SIG-M5 (cell line): Measurements from ENCODE around the gene CENPP.
"Not testable (repeated sequence)": the region's sequence is repeated elsewhere in the genome, so short reads cannot be mapped to it uniquely, and the experiment has no call there.

Source experiments
- DNase-seq: peaks from one replicate; lab custom pipeline; 2025; lab: John Stamatoyannopoulos, UW

The CENPP gene

GRCh38 chr9:92380603-92381002, 54.9 kb downstream of the CENPP start:
- no peak for DNase-seq

- no peak for DNase-seq
Measured at GRCh38 chr9:92381775-92382174, 56.0 kb downstream of the CENPP start.

GRCh38 chr9:92384375-92384774, 58.6 kb downstream of the CENPP start:
- DNase-seq: no peak

- no peak for DNase-seq
Measured at GRCh38 chr9:92385001-92385400, 59.2 kb downstream of the CENPP start.

GRCh38 chr9:92385477-92385876, 59.7 kb downstream of the CENPP start:
- no peak for DNase-seq

- DNase-seq: no peak
Measured at GRCh38 chr9:92385953-92386352, 60.2 kb downstream of the CENPP start.

- no peak for DNase-seq
Measured at GRCh38 chr9:92392690-92393089, 66.9 kb downstream of the CENPP start.

- no peak for DNase-seq
Measured at GRCh38 chr9:92393686-92394085, 67.9 kb downstream of the CENPP start.

GRCh38 chr9:92395617-92396016, 69.9 kb downstream of the CENPP start:
- DNase-seq: no peak

GRCh38 chr9:92397853-92398252, 72.1 kb downstream of the CENPP start:
- no peak for DNase-seq

GRCh38 chr9:92402360-92402759, 76.6 kb downstream of the CENPP start:
- DNase-seq: no peak

GRCh38 chr9:92402826-92403745, 77.3 kb downstream of the CENPP start:
- DNase-seq: no peak

GRCh38 chr9:92404042-92404836, 78.5 kb downstream of the CENPP start, which contains the start of gene OGN:
TSS of gene OGN (minus strand) at chr9:92404578. CDS start at chr9:92403407, 1,171 bp downstream.
- DNase-seq: no peak

GRCh38 chr9:92405818-92406217, 80.1 kb downstream of the CENPP start:
- no peak for DNase-seq

GRCh38 chr9:92406477-92406876, 80.7 kb downstream of the CENPP start:
- peak; percentile 39 for DNase-seq

GRCh38 chr9:92407818-92408217, 82.1 kb downstream of the CENPP start:
- no peak for DNase-seq

- DNase-seq: no peak
Measured at GRCh38 chr9:92408747-92409478, 83.2 kb downstream of the CENPP start.

GRCh38 chr9:92411157-92411556, 85.4 kb downstream of the CENPP start:
- DNase-seq: not testable (repeated sequence)

GRCh38 chr9:92414566-92414965, 88.8 kb downstream of the CENPP start:
- DNase-seq: no peak

- DNase-seq: no peak
Measured at GRCh38 chr9:92422611-92423338, 97.0 kb downstream of the CENPP start.

- no peak for DNase-seq
Measured at GRCh38 chr9:92423612-92424011, 97.9 kb downstream of the CENPP start.

- DNase-seq: no peak
Measured at GRCh38 chr9:92424340-92424739, 98.6 kb downstream of the CENPP start, which contains the start of gene OMD. TSS of gene OMD (minus strand) at chr9:92424471. CDS start at chr9:92417558, 6,913 bp downstream.
